HepG2 (cell line): ENCODE results near the gene TTC23L.

Experiments
- FLYWCH1 ChIP-seq: sonication (generic); formaldehyde crosslinking; IDR thresholded peaks from 2 replicates; pipeline ENCODE4 v1.8.1; 2023; ENCODE audit warnings: mild to moderate bottlenecking, missing genetic modification reagents
- FOXJ3 ChIP-seq: sonication (generic); formaldehyde crosslinking; IDR thresholded peaks from 2 replicates; pipeline ENCODE4 v1.4.0; 2020; ENCODE audit warnings: missing genetic modification reagents, mild to moderate bottlenecking, borderline replicate concordance
- JUND ChIP-seq: sonication (generic); formaldehyde crosslinking; IDR thresholded peaks from 2 replicates; pipeline ENCODE4 v1.8.0; 2022; ENCODE audit warnings: mild to moderate bottlenecking, missing genetic modification reagents
- KAT7 ChIP-seq: IDR thresholded peaks from 2 replicates; pipeline ENCODE4 v1.6.1; 2018; ENCODE audit warnings: borderline replicate concordance, missing compliant biosample characterization
- MED1 ChIP-seq: sonication (generic); formaldehyde crosslinking; IDR thresholded peaks from 2 replicates; pipeline ENCODE4 v1.4.0; 2020; ENCODE audit warnings: missing genetic modification reagents
- POLR2AphosphoS5 ChIP-seq: IDR thresholded peaks from 2 replicates; pipeline ENCODE4 v1.6.1; 2012; ENCODE audit warnings: low read depth, low read length
- ZBTB40 ChIP-seq, 2 experiments: fragments of 450-650 bp in 1 of 2; sonication (generic) in 1 of 2; formaldehyde crosslinking in 1 of 2; IDR thresholded peaks; 2 replicates each; pipeline versions ENCODE4 v1.6.1 to v1.8.0; 2016 to 2022; ENCODE audit warnings: antibody characterized with exemption in 1 of 2, mild to moderate bottlenecking in 1 of 2, missing genetic modification reagents in 1 of 2
- ZNF121 ChIP-seq: sonication (generic); formaldehyde crosslinking; IDR thresholded peaks from 2 replicates; pipeline ENCODE4 v1.5.0; 2020; ENCODE audit warnings: mild to moderate bottlenecking, missing genetic modification reagents
- ZNF263 ChIP-seq: sonication (generic); formaldehyde crosslinking; IDR thresholded peaks from 2 replicates; pipeline ENCODE4 v1.4.0; 2020; ENCODE audit warnings: missing genetic modification reagents
- ZNF660 ChIP-seq: sonication (generic); formaldehyde crosslinking; IDR thresholded peaks from 2 replicates; pipeline ENCODE4 v1.5.1; 2020; ENCODE audit warnings: mild to moderate bottlenecking, low read depth, missing genetic modification reagents, borderline replicate concordance
- ZNF775 ChIP-seq: sonication (generic); formaldehyde crosslinking; IDR thresholded peaks from 2 replicates; pipeline ENCODE4 v1.4.0; 2020; ENCODE audit warnings: missing genetic modification reagents, mild to moderate bottlenecking, moderate library complexity, borderline replicate concordance
- TF ChIP-seq, protein P1 (sequence below): sonication (generic); formaldehyde crosslinking; IDR thresholded peaks from 2 replicates; pipeline ENCODE4 v1.5.0; 2020; ENCODE audit warnings: mild to moderate bottlenecking, missing genetic modification reagents, moderate library complexity

- TF ChIP-seq JUND (CRISPR knock-in tag) (no peak), ZNF775 (CRISPR knock-in tag) (no peak), ZBTB40 (IDR thresholded peaks at IDR 0.05) (no peak), ZBTB40 (CRISPR knock-in tag; IDR thresholded peaks at IDR 0.05) (no peak), ZNF263 (CRISPR knock-in tag) (no peak), ZNF121 (CRISPR knock-in tag) (no peak), KAT7 (no peak), ZNF660 (CRISPR knock-in tag) (no peak), FLYWCH1 (CRISPR knock-in tag) (no peak), POLR2AphosphoS5 (no peak), FOXJ3 (CRISPR knock-in tag) (no peak), MED1 (no peak)
- TF ChIP-seq, protein P1, sequence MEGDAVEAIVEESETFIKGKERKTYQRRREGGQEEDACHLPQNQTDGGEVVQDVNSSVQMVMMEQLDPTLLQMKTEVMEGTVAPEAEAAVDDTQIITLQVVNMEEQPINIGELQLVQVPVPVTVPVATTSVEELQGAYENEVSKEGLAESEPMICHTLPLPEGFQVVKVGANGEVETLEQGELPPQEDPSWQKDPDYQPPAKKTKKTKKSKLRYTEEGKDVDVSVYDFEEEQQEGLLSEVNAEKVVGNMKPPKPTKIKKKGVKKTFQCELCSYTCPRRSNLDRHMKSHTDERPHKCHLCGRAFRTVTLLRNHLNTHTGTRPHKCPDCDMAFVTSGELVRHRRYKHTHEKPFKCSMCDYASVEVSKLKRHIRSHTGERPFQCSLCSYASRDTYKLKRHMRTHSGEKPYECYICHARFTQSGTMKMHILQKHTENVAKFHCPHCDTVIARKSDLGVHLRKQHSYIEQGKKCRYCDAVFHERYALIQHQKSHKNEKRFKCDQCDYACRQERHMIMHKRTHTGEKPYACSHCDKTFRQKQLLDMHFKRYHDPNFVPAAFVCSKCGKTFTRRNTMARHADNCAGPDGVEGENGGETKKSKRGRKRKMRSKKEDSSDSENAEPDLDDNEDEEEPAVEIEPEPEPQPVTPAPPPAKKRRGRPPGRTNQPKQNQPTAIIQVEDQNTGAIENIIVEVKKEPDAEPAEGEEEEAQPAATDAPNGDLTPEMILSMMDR (CRISPR knock-in tag) = no peak
Measured at GRCh38 chr5:34928267-34928666, 89.3 kb downstream of the TTC23L start.
